Central memory CD4-positive, alpha-beta T cell (primary cell): Measurements from ENCODE around the gene PCNX1.
A peak's percentile ranks its signal among the peaks of the same experiment; 100 is the strongest.

Source experiments
- DNase-seq: peaks from one replicate; pipeline ENCODE4 v3.0.0; 2022

Gene PCNX1

GRCh38 chr14:70889555-70889954 lies 17.7 kb upstream of the PCNX1 start:
- DNase-seq: no peak

- no peak for DNase-seq
Observed at GRCh38 chr14:70890826-70891659, 16.2 kb upstream of the PCNX1 start.

DNA sequence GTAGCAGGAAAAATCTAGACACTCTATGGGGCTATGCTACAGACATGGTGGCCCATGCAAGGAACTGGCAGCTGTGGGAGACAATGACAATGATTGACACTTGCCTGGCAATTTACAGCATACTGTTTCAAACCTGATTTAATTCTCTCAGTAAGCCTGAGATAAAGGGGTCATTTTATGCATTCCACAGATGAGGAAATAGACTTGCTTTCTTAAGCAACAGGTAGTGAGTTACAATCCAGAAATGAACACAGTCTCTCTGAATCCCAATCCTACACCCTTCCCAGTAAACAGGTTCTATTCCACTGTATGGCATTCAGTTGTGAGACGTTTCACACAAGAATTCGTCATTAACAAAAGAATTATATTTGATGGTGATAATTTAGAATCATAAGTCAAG lies 15.5 kb upstream of the PCNX1 start:
- DNase-seq: no peak

DNA sequence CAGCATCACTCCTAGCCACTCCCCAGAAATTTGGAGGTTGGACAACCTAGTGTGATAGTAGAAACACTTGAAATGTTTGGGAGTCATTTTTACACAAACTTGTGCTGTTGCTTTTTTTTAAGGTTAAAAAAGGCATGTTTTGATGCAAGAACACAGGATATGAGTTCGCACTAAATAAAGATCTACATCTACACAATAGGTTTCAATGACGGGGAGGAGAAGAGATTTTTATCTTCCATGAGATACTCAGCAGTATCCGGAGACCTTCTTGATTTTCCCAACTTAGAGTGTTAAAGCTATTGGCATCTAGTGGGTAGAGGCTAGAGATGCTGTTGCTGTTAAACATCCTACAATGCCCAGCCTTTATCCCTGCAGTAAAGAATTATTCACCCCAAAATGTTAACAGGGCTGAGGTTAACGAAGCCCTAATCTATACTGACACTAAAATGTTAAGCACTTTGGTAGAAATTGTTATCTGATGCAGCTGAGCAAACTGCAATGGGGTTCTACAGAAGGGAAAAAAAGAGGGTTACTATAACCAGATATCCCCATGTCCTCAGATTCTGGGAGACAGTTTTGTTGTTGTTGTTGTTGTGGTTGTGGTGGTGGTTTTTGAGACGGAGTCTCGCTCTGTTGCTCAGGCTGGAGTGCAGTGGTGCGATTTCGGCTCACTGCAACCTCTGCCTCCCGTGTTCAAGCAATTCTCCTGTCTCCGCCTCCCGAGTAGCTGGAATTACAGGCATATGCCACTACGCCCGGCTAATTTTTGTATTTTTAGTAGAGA lies 14.0 kb upstream of the PCNX1 start:
- peak; percentile 45 for DNase-seq

GRCh38 chr14:70893858-70894291 lies 13.4 kb upstream of the PCNX1 start:
- DNase-seq: no peak

DNA sequence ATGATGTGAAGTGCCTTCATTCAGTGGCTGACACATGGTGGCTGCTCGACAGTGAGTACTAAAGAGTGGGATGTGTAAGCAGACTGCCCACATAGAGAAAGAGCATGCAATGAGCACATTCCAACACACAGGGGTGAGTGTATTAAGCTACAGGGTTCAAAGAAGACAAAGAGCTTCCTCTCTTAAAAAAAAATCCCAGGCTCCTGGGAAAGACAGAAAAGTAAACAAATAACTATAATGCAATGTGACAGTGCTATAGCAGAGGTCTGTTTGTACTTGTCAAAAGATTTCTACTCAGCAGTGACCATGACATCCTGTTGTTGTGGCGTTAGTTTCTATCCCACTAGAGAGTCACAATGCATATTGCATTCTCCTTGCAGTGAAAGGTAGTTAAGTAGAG lies 12.4 kb upstream of the PCNX1 start:
- no peak for DNase-seq

DNA sequence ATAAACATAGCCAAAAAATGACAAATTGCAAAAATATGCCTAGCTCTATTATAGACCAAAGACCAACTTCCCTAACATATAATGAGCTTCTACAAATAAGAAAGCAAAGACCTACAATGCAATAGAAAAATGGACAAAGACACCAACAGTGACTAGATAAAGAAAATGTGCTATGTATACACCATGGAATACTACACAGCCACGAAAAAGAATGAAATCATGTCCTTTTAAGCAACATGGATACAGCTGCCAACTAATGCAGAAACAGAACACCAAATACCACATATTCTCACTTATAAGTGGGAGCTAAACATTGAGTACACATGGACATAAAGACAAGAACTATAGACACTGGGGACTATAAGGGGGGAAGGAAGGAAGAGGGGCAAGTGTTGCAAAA lies 10.9 kb upstream of the PCNX1 start:
- DNase-seq: no peak

DNA sequence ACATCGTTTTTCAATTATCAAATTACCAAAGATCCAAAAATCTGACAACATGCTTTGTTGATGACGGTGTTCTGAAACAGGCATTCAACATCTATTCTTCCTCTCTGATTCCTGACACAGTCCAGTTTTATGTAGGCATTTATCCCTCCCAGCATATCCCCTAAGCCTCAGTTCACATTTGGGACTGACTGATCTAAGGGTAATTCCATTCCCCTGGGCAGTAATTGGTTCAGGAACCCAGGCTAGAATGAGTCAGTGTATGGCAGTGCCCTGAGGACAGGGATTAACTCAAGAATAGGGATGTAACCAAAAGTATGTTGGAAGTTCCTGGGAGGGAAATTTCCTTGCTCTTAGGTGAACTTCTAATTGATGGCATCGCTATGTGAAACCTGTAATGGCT lies 10.3 kb upstream of the PCNX1 start:
- DNase-seq: no peak

- DNase-seq: no peak
Observed at GRCh38 chr14:70897464-70897863, 9.8 kb upstream of the PCNX1 start.

DNA sequence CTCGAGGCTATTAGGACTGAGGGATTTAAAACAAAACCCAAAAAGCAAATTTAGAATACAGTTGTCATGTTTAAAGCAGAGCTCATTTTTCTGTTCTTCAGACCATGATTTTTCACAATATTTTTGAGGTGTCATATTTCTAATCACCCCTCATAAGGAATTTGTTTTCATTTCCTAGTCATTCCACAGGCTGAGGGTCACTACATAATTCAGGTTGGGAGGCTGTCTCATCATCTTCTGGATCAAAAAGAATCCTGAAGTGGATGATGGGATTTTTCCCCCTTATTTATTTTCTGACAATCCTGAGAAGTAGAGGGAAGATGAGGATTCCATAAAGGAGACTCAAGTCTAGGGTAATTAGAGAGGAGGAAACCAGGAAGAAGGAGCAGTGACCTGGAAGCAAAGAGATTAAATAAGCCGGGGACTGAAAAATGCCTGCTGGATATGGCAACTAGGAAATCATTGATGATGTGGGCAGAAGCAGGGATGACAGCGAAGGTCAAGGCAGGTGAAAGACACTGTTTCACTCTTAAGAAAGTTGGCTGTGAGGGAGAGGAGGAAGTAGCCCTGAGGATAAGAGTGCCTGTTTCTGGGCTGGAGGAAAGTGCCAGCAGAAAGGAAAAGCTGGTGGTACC lies 9.0 kb upstream of the PCNX1 start:
- DNase-seq: no peak

GRCh38 chr14:70901269-70901668 lies 6.0 kb upstream of the PCNX1 start:
- no peak for DNase-seq

DNA sequence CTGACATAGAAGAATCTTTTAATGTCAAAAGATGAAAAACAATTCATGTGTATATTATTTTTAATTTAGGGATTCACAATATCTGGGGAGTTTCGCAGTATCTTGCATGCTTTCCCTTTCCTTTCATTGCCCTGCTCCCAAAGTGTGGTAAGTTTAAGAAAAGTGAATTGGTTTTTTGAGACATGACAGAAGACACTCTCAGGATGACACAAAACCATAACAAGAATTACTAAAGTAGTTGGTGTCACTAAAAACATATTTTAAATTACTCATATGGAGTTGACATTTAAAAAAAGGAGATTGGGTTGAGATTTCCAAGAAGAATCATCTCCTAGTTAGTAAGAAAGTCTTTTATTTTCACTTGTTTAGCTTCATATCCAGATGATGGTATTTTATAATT lies 5.1 kb upstream of the PCNX1 start:
- DNase-seq: no peak

DNA sequence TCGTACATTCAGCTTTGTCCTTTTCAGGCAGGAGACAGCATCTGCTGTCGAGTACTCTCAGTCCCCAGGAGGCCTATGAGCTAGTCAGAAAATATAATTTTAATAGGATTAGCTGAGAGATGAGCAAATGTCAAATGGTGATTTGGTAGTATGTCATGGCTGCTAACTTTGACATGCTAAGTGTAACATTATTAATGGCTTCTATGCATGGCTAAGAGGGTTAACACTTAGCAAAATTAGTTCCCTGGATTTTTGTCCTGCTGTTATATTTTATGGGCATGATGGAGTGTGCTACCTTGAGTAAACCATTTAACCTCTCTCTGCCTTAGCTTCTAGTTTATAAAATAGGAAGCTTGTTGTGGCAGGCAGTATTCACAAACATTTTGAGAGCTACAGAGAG lies 2.9 kb upstream of the PCNX1 start:
- no peak for DNase-seq

DNA sequence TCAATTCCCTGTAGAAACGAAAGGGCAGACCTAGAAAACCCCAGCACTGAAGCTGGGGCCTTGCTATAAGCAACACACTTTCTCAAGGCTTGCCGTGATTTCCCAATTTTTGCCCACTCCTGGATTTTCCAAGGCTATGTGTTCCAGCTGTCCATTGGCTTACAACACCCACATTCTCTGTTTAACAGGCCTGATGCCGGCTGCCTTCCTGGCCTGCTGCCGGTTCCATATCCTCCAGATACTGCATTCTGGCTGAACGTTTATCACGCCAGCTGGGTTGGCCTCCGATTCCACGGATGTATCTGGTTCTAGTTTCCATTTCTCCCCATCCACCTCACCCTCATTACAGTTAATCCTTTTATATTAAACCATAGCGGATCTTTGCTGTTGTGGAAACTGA lies 2.0 kb upstream of the PCNX1 start:
- DNase-seq: no peak

DNA sequence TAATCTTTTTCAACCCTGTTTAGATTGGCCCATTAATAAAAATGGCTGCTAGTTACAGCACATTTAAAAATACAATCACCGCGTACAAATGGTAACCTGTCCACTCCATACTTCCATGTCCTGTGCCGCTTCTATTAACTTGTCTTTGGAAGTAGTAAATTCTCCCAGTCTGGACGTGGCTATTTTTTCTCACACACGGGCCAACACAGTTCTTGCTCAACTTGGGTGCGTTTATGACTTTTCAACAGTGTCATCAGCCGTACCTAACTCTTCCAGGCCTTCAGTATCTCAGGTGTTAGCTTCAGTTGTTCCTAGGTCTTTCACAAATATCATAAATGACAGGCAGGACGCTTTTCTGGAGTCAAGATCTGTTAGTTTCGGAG lies 475 bp upstream of the PCNX1 start:
- DNase-seq: no peak

- DNase-seq: peak; percentile 30
Observed at GRCh38 chr14:70907996-70908934, 1.0 kb downstream of the PCNX1 start.

DNA sequence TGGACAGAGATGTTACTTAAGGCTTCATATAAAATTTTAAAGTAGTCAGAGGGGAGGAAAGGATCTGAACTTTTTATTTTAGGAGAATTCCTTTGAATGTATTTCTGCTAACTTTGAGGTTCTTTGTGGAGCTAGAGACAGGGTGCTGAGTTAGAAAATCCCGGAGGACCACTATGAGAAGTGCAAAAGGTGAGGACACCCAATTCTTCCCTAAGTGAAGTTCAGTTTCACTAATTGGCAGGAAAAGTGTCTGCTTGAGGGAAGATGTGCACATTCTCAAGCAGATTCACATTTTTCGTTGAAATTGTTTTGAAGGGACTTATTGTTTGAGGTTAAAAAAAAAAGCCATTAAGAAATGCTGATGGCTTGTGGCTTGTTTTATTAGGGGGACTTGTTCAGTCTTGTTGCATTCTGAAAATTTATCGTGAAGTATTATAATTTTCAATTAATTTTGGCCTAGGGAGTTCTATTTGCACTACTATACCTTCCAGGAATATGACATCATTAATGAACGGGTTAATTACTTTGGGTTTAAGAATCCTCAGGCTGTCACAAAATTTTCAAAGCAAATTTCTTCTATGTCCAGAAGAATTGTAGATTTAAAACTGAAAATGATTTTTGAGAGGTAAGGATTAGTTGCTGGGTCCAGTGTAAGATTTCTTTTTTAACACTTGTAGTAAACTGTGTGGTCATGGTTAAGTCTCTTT lies 1.8 kb downstream of the PCNX1 start:
- no peak for DNase-seq

GRCh38 chr14:70909733-70910614 lies 2.7 kb downstream of the PCNX1 start:
- DNase-seq: no peak

DNA sequence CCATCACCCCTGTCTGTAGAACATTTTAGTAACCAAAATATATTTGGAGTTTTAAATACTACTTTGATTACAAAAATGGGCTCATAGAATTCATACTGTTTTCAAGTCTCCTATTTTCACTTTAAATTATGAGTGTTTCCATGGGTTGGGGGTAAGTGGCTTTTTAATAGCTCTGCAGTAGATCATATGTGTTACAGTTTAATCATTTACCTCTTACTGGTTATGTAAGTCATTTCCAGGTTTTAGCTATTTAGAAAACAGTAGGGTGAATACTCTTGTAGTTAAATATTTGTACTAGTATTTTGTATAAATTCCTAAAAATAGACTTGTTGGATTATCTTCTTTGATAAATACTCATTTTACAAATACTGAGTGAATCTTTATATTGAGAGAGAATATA lies 8.2 kb downstream of the PCNX1 start:
- DNase-seq: no peak

DNA sequence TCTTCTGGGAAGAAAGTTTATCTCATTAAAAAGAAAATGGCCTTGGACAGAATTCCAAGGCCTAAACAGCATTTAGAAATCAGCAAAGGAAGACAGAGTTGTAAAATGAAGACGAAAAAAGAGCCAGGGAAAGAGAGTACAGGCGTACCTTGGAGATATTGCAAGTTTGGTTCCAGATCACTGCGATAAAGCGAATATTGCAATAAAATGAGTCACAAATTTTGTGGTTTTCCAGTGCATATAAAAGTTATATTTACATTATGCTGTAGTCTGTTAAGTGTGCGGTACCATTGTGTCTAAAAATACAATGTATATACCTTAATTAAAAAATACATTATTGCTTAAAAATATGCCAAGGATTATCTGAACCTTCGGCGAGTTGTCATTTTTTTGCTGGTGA lies 9.0 kb downstream of the PCNX1 start:
- DNase-seq: no peak

DNA sequence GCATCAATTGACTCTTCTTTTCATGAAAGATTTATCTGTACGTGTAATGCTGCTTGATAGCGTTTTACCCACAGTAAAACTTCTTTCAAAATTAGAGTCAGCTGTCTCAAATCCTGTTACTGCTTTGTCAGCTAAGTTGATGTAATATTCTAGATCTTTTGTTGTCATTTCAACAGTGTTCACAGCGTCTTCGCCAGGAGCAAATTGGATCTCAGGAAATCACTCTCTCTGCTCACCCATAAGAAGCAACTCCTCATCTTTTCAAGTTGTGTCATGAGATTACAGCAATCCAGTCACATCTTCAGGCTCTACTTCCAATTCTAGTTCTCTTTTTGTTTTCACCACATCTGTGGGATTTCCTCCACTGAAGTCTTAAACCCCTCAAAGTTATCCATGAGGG lies 9.5 kb downstream of the PCNX1 start:
- DNase-seq: no peak
